NCI-H146 (cell line): ENCODE data around the gene SMURF2.

Experiments
- DNase-seq: peaks from one replicate; lab custom pipeline; 2025; lab: John Stamatoyannopoulos, UW

The SMURF2 gene

GRCh38 chr17:64503341-64503740 is 158.8 kb downstream of the SMURF2 start:
- no peak for DNase-seq

GRCh38 chr17:64502809-64503208 is 159.3 kb downstream of the SMURF2 start:
- no peak for DNase-seq

- DNase-seq: no peak
Measured at GRCh38 chr17:64502021-64502420, 160.1 kb downstream of the SMURF2 start.

- no peak for DNase-seq
Measured at GRCh38 chr17:64500862-64501765, 161.0 kb downstream of the SMURF2 start.

GRCh38 chr17:64500487-64500859 is 161.6 kb downstream of the SMURF2 start:
- DNase-seq: no peak

- DNase-seq: no peak
Measured at GRCh38 chr17:64499805-64500486, 162.2 kb downstream of the SMURF2 start.

- DNase-seq: no peak
Measured at GRCh38 chr17:64498308-64499203, 163.6 kb downstream of the SMURF2 start.

GRCh38 chr17:64497565-64498035 is 164.5 kb downstream of the SMURF2 start:
- no peak for DNase-seq

GRCh38 chr17:64496786-64497564 is 165.1 kb downstream of the SMURF2 start, which contains the start of gene POLG2:
TSS of gene POLG2 (minus strand) at chr17:64497054. CDS start at chr17:64496968, 86 bp downstream.
- peak; percentile 91 for DNase-seq

GRCh38 chr17:64496348-64496785 is 165.7 kb downstream of the SMURF2 start:
- no peak for DNase-seq
